Spleen (tissue), 11 donors: ENCODE measurements around the gene MDH1B. TPM values are rescaled to one million over a fixed set of nuclear protein-coding genes. Genes with fewer than 3 reads are reported as not detected.

Source experiments
- DNase-seq: peaks from one replicate; pipeline ENCODE4 v3.0.0-alpha.2; 2020
- H3K27ac ChIP-seq, 8 donors: fragments of 200-600 bp; sonication (generic) in 7 of 8; 1 replicate in 4 of 8; 2 replicates in 4 of 8; pipeline versions ENCODE4 v1.5.0 to v1.8.0; 2016 to 2021; ENCODE audit warnings: inconsistent platforms in 4 of 8, mild to moderate bottlenecking in 4 of 8, moderate library complexity in 1 of 8
- H3K27me3 ChIP-seq, 7 donors: fragments of 200-600 bp; sonication (generic) in 6 of 7; replicated peaks in 1 of 7; 1 replicate in 4 of 7; 2 replicates in 3 of 7; pipeline versions ENCODE4 v1.5.0 to v1.8.0; 2016 to 2021; ENCODE audit warnings: inconsistent platforms in 3 of 7, mild to moderate bottlenecking in 1 of 7
- H3K36me3 ChIP-seq, 6 donors: fragments of 200-600 bp; sonication (generic) in 5 of 6; 1 replicate in 4 of 6; 2 replicates in 2 of 6; pipeline versions ENCODE4 v1.5.0 to v1.8.0; 2016 to 2021; ENCODE audit warnings: inconsistent platforms in 2 of 6
- H3K4me1 ChIP-seq, 6 donors: fragments of 200-600 bp; sonication (generic) in 5 of 6; 1 replicate in 3 of 6; 2 replicates in 3 of 6; pipeline versions ENCODE4 v1.5.0 to v1.8.0; 2016 to 2021; ENCODE audit warnings: inconsistent platforms in 3 of 6
- H3K4me3 ChIP-seq, 8 donors: fragments of 200-600 bp; sonication (generic) in 7 of 8; 1 replicate in 4 of 8; 2 replicates in 4 of 8; pipeline versions ENCODE4 v1.5.0 to v1.8.0; 2016 to 2021; ENCODE audit warnings: inconsistent platforms in 4 of 8, mild to moderate bottlenecking in 4 of 8, moderate library complexity in 2 of 8
- H3K9me3 ChIP-seq, 8 donors: fragments of 200-600 bp; sonication (generic) in 7 of 8; 1 replicate in 4 of 8; 2 replicates in 4 of 8; pipeline versions ENCODE4 v1.5.0 to v1.8.0; 2016 to 2021; ENCODE audit warnings: inconsistent platforms in 4 of 8
- CTCF ChIP-seq, 11 experiments: fragments of 200-600 bp in 7 of 11; fragments of 450-650 bp in 4 of 11; sonication (generic) in 4 of 11; IDR thresholded peaks in 8 of 11; conservative IDR thresholded peaks in 3 of 11; 1 replicate in 7 of 11; 2 replicates in 4 of 11; pipeline versions ENCODE4 v1.4.0 to v1.8.0; 2016 to 2021; ENCODE audit warnings: antibody characterized with exemption in 11 of 11, inconsistent platforms in 4 of 11, mild to moderate bottlenecking in 1 of 11
- POLR2A ChIP-seq, 3 donors: fragments of 450-650 bp; IDR thresholded peaks; one replicate each; pipeline ENCODE4 v1.5.1; 2017; ENCODE audit warnings: antibody characterized with exemption in 3 of 3, mild to moderate bottlenecking in 1 of 3
- POLR2AphosphoS5 ChIP-seq, 3 donors: sonication (generic); formaldehyde crosslinking; IDR thresholded peaks; one replicate each; pipeline ENCODE4 v1.5.1; 2017; ENCODE audit warnings: antibody characterized with exemption in 3 of 3
- WGBS, 5 donors: extraction: QIAGEN DNeasy Blood & Tissue Kit in 3 of 5; methylation state at CpG; one replicate each; pipeline versions ENCODE4 v1.1.5 to v1.1.7; 2013 to 2018; 5-methylcytosine and 5-hydroxymethylcytosine counted together
- intact Hi-C: fragments of 100-400 bp; cut with DNase I; formaldehyde crosslinking; loops from one replicate; pipeline ENCODE4 v1.15.0; 2023; ENCODE audit warnings: low total_unique reads
- polyA plus RNA-seq, 3 donors: library from polyadenylated mRNA; stranded (reverse); fragments of 200-250 nt; gene quantifications; one replicate each; pipeline ENCODE4 v1.2.1, GENCODE V29; 2013
- total RNA-seq, 7 donors: library from RNA; depleted of rRNA in 3 of 7; stranded (reverse); fragments of >200 nt in 3 of 7; fragmentation: NEBNext Ultra II Directional in 4 of 7; extraction: Animal tissue kit (Norgen Biotek cat#: 25700) in 4 of 7; gene quantifications; one replicate each; pipeline versions ENCODE4 v1.1.0 to v1.2.1, GENCODE V29; 2016 to 2021
- donor health status: healthy with polysubstance abuse.
- donor health status: DM: no; HTN: no; CAD: no; lungs with moderate emphysema.
- donor health status: DM: no; HTN: no; CAD: no.
- donor health status: Bipolar disorder and iron deficiency.
- donor health status: healthy.
- donor health status: DM: no; HTN: no; CAD: no.
- donor health status: DM: yes; HTN: yes; CAD: no.

The MDH1B gene
- total and polyA plus RNA-seq, 10 donors: 0.10 to 2.4 (median 0.34) TPM; not detected in 2

DNA sequence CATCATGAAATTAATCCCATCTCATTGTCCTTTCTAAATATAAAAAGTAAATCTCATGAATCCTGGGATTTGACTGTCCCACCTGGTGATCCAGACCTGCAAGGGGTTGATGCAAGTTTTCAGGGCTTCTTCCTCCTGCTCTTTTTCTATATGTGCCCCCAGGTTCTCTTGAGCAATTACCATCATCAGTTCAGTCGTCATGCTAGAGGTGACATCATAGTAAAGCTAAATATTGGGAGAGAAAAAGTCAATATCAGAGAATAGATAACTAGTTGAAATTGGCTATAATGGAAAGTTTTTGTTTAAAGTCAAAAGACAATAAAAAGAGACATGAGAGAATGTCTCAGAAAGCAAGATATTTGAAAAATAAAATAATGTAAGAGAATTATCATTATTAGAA lies 8.3 kb downstream of the MDH1B start:
- Histone ChIP-seq H3K27me3 (peaks cover 0 to 3% (median 0%) of the 10 kb centered on the region in 7 donors), H3K36me3 (no peaks in the 10 kb centered on the region), H3K27ac (no peak overlapping the region), H3K9me3 (no peaks in the 10 kb centered on the region), H3K4me1 (no peaks in the 10 kb centered on the region), H3K4me3 (no peak overlapping the region)
- no peak for DNase-seq
- TF ChIP-seq POLR2A (IDR thresholded peaks at IDR 0.05) (no peak), CTCF (IDR thresholded peaks at IDR 0.05 in 8 of 11, conservative IDR thresholded peaks at IDR 0.05 in 3 of 11) (no peak), POLR2AphosphoS5 (IDR thresholded peaks at IDR 0.05) (no peak)
- 55 to 64% (median 58%) methylated on average over 1 of the region's 1 CpG for WGBS, 5 donors
- intact Hi-C loops: no loop called here

- H3K36me3 ChIP-seq: no peaks in the 10 kb centered on the region
- no peak overlapping the region for H3K27ac ChIP-seq
- TF ChIP-seq CTCF (IDR thresholded peaks at IDR 0.05 in 8 of 11, conservative IDR thresholded peaks at IDR 0.05 in 3 of 11) (no peak), POLR2A (IDR thresholded peaks at IDR 0.05) (no peak), POLR2AphosphoS5 (IDR thresholded peaks at IDR 0.05) (no peak)
- H3K27me3 ChIP-seq: peaks cover 0 to 4% (median 0%) of the 10 kb centered on the region in 7 donors
- intact Hi-C loops: no loop called here
- no peak overlapping the region for H3K4me3 ChIP-seq
- DNase-seq: no peak
- H3K4me1 ChIP-seq: no peaks in the 10 kb centered on the region
- H3K9me3 ChIP-seq: no peaks in the 10 kb centered on the region
- 53 to 71% (median 62%) methylated on average over 2 of the region's 2 CpGs for WGBS, 5 donors
Measured at GRCh38 chr2:206740800-206741199, 24.3 kb downstream of the MDH1B start.

GRCh38 chr2:206739271-206739670 lies 25.9 kb downstream of the MDH1B start:
- no peak for TF ChIP-seq CTCF (IDR thresholded peaks at IDR 0.05 in 8 of 11, conservative IDR thresholded peaks at IDR 0.05 in 3 of 11)
- TF ChIP-seq POLR2AphosphoS5 (IDR thresholded peaks at IDR 0.05): no peak
- no peak for TF ChIP-seq POLR2A (IDR thresholded peaks at IDR 0.05)
- intact Hi-C loops: no loop called here
- H3K27ac ChIP-seq: no peak overlapping the region
- 64 to 77% (median 74%) methylated on average over 2 of the region's 2 CpGs for WGBS, 5 donors
- H3K9me3 ChIP-seq: no peaks in the 10 kb centered on the region
- no peak for DNase-seq
- no peaks in the 10 kb centered on the region for H3K4me1 ChIP-seq
- H3K27me3 ChIP-seq: peaks cover 0 to 4% (median 0%) of the 10 kb centered on the region in 7 donors
- H3K4me3 ChIP-seq: no peak overlapping the region
- H3K36me3 ChIP-seq: no peaks in the 10 kb centered on the region

- Histone ChIP-seq H3K9me3 (no peaks in the 10 kb centered on the region), H3K27ac (no peak overlapping the region), H3K4me3 (no peak overlapping the region), H3K4me1 (no peaks in the 10 kb centered on the region), H3K27me3 (peaks cover 0 to 4% (median 0%) of the 10 kb centered on the region in 7 donors), H3K36me3 (no peaks in the 10 kb centered on the region)
- 80 to 91% (median 83%) methylated on average over 5 of the region's 5 CpGs for WGBS, 5 donors
- intact Hi-C loops: no loop called here
- DNase-seq: no peak
- no peak for TF ChIP-seq POLR2AphosphoS5 (IDR thresholded peaks at IDR 0.05)
- no peak for TF ChIP-seq POLR2A (IDR thresholded peaks at IDR 0.05)
- no peak for TF ChIP-seq CTCF (IDR thresholded peaks at IDR 0.05 in 8 of 11, conservative IDR thresholded peaks at IDR 0.05 in 3 of 11)
Measured at GRCh38 chr2:206736935-206737334, 28.2 kb downstream of the MDH1B start.
